Measurements from ENCODE around the gene UGT1A3. TPM values are rescaled to one million over a fixed set of nuclear protein-coding genes. Genes with fewer than 3 reads are reported as not detected.
"Not testable (repeated sequence)": the region's sequence is repeated elsewhere in the genome, so short reads cannot be mapped to it uniquely, and the experiment has no call there.

UGT1A3 gene
- total and polyA plus RNA-seq, 9 donors = not detected

DNA sequence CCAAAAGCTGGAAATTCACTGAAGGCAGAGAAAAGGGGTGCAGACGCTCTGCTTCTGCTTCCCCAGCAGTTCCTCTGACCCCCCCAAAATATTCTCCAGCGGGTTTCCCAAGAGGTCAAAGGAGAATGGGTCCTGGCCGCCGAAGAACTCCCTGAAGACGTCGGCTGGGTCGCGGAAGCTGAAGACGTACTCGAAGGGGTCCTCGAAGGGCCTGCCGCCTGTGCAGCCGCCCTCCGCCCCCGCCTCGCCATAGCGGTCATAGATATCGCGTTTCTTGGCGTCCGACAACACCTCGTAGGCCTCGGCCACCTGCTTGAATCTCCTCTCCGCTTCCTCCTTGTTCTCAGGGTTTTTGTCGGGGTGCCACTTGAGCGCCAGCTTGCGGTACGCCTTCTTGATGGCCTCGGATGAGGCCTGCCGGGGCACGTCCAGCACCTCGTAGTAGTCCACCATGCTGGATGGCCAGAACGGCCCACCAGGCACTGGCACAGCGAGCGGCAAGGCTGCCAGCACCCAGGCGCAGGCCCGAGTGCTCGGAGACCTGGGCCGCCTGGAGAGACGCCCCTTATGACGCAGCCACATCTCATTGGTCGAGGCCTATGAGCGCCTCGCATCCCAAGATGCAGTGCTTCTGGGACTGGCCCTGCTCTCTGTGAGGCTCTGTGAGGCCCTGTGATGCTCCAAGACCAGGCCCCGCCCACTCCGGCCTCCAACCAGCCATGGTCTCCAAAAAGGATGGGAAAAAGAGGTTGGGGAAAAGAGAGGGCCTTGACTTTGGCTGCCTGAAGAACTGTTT is 14.8 kb downstream of the UGT1A3 start:
- H3K27me3 ChIP-seq (ENCODE audit: control insufficient read depth, insufficient read depth, low read length) = no peaks in the 10 kb centered on the region
- no peak overlapping the region for H3K4me3 ChIP-seq (ENCODE audit: low read length)
- H3K36me3 ChIP-seq (ENCODE audit: control insufficient read depth, insufficient read depth, low read length) = no peaks in the 10 kb centered on the region
- DNase-seq = no peak
- 93% methylated on average over 38 of the region's 46 CpGs for WGBS (ENCODE audit: insufficient coverage)
- no peak overlapping the region for H3K27ac ChIP-seq (ENCODE audit: low read length)
- no peaks in the 10 kb centered on the region for H3K9me3 ChIP-seq (replicated peaks; ENCODE audit: control insufficient read depth, low read depth, low read length)
- no peaks in the 10 kb centered on the region for H3K4me1 ChIP-seq (ENCODE audit: control insufficient read depth, insufficient read depth, low read length)

- DNase-seq = no peak
- Histone ChIP-seq H3K4me3 (ENCODE audit: low read length) (no peak overlapping the region), H3K4me1 (ENCODE audit: control insufficient read depth, insufficient read depth, low read length) (no peaks in the 10 kb centered on the region), H3K27me3 (ENCODE audit: control insufficient read depth, insufficient read depth, low read length) (no peaks in the 10 kb centered on the region), H3K27ac (ENCODE audit: low read length) (no peak overlapping the region), H3K36me3 (ENCODE audit: control insufficient read depth, insufficient read depth, low read length) (no peaks in the 10 kb centered on the region), H3K9me3 (replicated peaks; ENCODE audit: control insufficient read depth, low read depth, low read length) (no peaks in the 10 kb centered on the region)
- WGBS (ENCODE audit: insufficient coverage) = 52% methylated on average over 2 of the region's 5 CpGs
These were observed 16.4 kb downstream of the UGT1A3 start for GRCh38 chr2:233745073-233745755.

DNA sequence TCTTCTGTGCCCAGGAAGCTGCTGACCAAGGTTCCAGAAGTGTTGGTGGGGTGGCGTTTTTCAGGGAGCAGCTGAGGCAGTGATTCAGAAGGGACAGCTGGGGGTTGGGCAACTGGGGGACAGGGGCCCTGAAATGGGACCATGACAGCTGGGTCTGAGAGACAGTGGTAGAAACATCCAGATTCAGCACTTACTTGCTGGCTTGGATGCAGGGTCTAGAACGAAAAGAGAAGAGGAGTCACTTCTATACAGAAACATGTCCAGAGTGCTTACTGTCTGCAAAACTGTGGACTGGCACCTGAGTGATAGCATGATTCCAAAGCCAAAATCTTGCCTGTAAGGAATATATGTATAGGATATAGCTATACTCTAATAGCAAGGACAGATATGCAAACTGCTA is 17.0 kb downstream of the UGT1A3 start:
- WGBS (ENCODE audit: insufficient coverage) = 50% methylated on average over 1 of the region's 2 CpGs
- H3K4me3 ChIP-seq (ENCODE audit: low read length); H3K9me3 ChIP-seq (replicated peaks; ENCODE audit: control insufficient read depth, low read depth, low read length); H3K36me3 ChIP-seq (ENCODE audit: control insufficient read depth, insufficient read depth, low read length); DNase-seq; H3K27me3 ChIP-seq (ENCODE audit: control insufficient read depth, insufficient read depth, low read length); H3K4me1 ChIP-seq (ENCODE audit: control insufficient read depth, insufficient read depth, low read length); H3K27ac ChIP-seq (ENCODE audit: low read length): not testable (repeated sequence)

- H3K4me1 ChIP-seq (ENCODE audit: control insufficient read depth, insufficient read depth, low read length) = no peaks in the 10 kb centered on the region
- 82% methylated on average over 9 of the region's 10 CpGs for WGBS (ENCODE audit: insufficient coverage)
- no peak overlapping the region for H3K4me3 ChIP-seq (ENCODE audit: low read length)
These were observed 17.8 kb downstream of the UGT1A3 start for GRCh38 chr2:233746475-233747282.

DNA sequence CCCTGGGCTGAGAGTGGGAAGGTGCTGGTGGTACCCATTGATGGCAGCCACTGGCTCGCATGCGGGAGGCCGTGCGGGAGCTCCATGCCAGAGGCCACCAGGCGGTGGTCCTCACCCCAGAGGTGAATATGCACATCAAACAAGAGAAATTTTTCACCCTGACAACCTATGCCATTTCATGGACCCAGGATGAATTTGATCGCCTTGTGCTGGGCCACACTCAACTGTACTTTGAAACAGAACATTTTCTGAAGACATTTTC is 18.4 kb downstream of the UGT1A3 start:
- DNase-seq = no peak
- H3K27ac ChIP-seq (ENCODE audit: low read length) = no peak overlapping the region
- 100% methylated on average over 1 of the region's 6 CpGs for WGBS (ENCODE audit: insufficient coverage)
- H3K4me3 ChIP-seq (ENCODE audit: low read length) = no peak overlapping the region
- no peaks in the 10 kb centered on the region for H3K9me3 ChIP-seq (replicated peaks; ENCODE audit: control insufficient read depth, low read depth, low read length)
- H3K36me3 ChIP-seq (ENCODE audit: control insufficient read depth, insufficient read depth, low read length) = no peaks in the 10 kb centered on the region
- no peaks in the 10 kb centered on the region for H3K27me3 ChIP-seq (ENCODE audit: control insufficient read depth, insufficient read depth, low read length)
- no peaks in the 10 kb centered on the region for H3K4me1 ChIP-seq (ENCODE audit: control insufficient read depth, insufficient read depth, low read length)

More at GRCh38 chr2:233746475-233747282, 17.8 kb downstream of the UGT1A3 start:
- Histone ChIP-seq H3K27me3 (ENCODE audit: control insufficient read depth, insufficient read depth, low read length) (no peaks in the 10 kb centered on the region), H3K27ac (ENCODE audit: low read length) (no peak overlapping the region), H3K36me3 (ENCODE audit: control insufficient read depth, insufficient read depth, low read length) (no peaks in the 10 kb centered on the region), H3K9me3 (replicated peaks; ENCODE audit: control insufficient read depth, low read depth, low read length) (no peaks in the 10 kb centered on the region)
- DNase-seq = no peak

DNA sequence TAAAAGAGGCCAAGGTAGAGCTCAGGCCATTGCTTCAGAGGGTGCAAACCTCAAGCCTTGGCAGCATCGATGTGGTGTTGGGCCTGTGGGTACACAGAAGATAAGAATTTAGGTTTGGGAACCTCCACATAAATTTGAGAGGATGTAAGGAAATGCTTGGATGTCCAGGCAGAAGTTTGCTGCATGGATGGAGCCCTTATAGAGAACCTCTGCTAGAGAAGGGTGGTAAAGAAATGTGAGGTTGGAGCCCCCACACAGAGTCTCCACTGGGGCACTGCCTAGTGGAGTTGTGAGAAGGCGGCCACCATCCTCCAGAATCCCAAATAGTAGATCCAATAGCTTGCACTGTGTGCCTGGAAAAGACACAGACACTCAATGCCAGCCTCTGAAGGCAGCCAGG is 21.8 kb downstream of the UGT1A3 start:
- not testable (repeated sequence) for H3K4me3 ChIP-seq (ENCODE audit: low read length); H3K9me3 ChIP-seq (replicated peaks; ENCODE audit: control insufficient read depth, low read depth, low read length); H3K27ac ChIP-seq (ENCODE audit: low read length); DNase-seq; H3K4me1 ChIP-seq (ENCODE audit: control insufficient read depth, insufficient read depth, low read length); H3K27me3 ChIP-seq (ENCODE audit: control insufficient read depth, insufficient read depth, low read length); H3K36me3 ChIP-seq (ENCODE audit: control insufficient read depth, insufficient read depth, low read length)
- 92% methylated on average over 2 of the region's 2 CpGs for WGBS (ENCODE audit: insufficient coverage)

DNA sequence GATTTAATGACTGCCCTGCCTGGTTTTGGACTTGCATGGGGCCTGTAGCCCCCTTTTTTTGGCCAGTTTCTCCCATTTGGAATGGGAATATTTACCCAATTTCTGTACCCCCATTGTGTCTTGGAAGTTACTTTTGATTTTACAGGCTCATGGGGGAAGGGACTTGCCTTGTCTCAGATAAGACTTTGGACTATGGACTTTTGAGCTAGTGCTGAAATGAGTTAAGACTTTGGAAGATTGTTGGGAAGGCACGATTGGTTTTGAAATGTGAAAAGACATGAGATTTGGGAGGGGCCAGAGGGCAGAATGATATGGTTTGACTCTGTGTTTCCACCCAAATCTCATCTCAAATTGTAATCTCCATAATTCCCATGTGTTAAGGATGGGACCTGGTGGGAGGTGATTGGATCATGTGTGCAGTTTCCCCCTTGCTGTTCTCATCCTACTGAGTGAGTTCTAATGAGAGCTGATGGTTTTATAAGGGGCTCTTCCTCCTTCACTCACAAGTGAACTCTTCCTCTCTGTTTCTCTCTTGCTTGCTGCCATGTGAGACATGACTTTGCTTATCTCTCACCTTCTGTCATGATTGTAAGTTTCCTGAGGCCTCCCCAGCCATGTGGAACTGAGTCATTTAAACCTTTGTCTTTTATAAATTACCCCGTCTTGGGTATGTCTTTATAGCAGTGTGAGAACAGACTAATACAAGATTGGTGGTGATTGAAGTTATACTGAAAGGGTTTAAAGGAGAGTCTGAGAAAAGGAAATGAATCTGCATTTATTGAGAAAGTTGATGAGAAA is 22.6 kb downstream of the UGT1A3 start:
- WGBS (ENCODE audit: insufficient coverage) = no CpG with 5 or more reads among the region's 2 CpGs
- H3K27me3 ChIP-seq (ENCODE audit: control insufficient read depth, insufficient read depth, low read length); H3K4me1 ChIP-seq (ENCODE audit: control insufficient read depth, insufficient read depth, low read length): not testable (repeated sequence)

GRCh38 chr2:233754872-233755611 is 26.2 kb downstream of the UGT1A3 start:
- WGBS (ENCODE audit: insufficient coverage) = 92% methylated on average over 39 of the region's 44 CpGs
- Histone ChIP-seq H3K27ac (ENCODE audit: low read length) (no peak overlapping the region), H3K4me3 (ENCODE audit: low read length) (no peak overlapping the region), H3K36me3 (ENCODE audit: control insufficient read depth, insufficient read depth, low read length) (no peaks in the 10 kb centered on the region), H3K27me3 (ENCODE audit: control insufficient read depth, insufficient read depth, low read length) (no peaks in the 10 kb centered on the region), H3K4me1 (ENCODE audit: control insufficient read depth, insufficient read depth, low read length) (no peaks in the 10 kb centered on the region), H3K9me3 (replicated peaks; ENCODE audit: control insufficient read depth, low read depth, low read length) (no peaks in the 10 kb centered on the region)
- no peak for DNase-seq

More for the DNA sequence above, 22.6 kb downstream of the UGT1A3 start:
- H3K36me3 ChIP-seq (ENCODE audit: control insufficient read depth, insufficient read depth, low read length); DNase-seq; H3K9me3 ChIP-seq (replicated peaks; ENCODE audit: control insufficient read depth, low read depth, low read length); H3K4me3 ChIP-seq (ENCODE audit: low read length); H3K27ac ChIP-seq (ENCODE audit: low read length): not testable (repeated sequence)

DNA sequence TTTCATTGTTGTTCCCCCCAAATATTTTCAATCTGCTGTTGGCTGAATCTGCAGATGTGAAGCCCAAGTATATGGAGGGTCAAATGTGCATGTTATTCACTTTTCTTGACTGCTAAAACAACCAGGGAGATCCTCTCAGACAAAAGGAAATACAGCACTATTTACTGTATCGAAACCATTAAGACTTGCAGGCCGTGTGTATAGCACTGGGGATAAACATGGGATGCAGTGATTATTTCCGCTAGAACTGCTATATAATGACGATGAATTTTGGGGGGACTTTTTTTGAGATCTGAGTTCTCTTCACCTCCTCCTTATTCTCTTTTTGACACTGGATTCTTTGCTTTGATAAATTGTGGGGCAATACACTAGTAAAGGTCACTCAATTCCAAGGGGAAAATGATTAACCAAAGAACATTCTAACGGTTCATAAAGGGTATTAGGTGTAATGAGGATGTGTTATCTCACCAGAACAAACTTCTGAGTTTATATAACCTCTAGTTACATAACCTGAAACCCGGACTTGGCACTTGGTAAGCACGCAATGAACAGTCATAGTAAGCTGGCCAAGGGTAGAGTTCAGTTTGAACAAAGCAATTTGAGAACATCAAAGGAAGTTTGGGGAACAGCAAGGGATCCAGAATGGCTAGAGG is 27.7 kb downstream of the UGT1A3 start:
- DNase-seq = no peak
- H3K27ac ChIP-seq (ENCODE audit: low read length) = no peak overlapping the region
- no peak overlapping the region for H3K4me3 ChIP-seq (ENCODE audit: low read length)
- WGBS (ENCODE audit: insufficient coverage) = 75% methylated on average over 1 of the region's 7 CpGs
- no peaks in the 10 kb centered on the region for H3K27me3 ChIP-seq (ENCODE audit: control insufficient read depth, insufficient read depth, low read length)
- H3K36me3 ChIP-seq (ENCODE audit: control insufficient read depth, insufficient read depth, low read length) = no peaks in the 10 kb centered on the region
- no peaks in the 10 kb centered on the region for H3K9me3 ChIP-seq (replicated peaks; ENCODE audit: control insufficient read depth, low read depth, low read length)
- H3K4me1 ChIP-seq (ENCODE audit: control insufficient read depth, insufficient read depth, low read length) = no peaks in the 10 kb centered on the region
